ENCODE results near the gene SRF.

SRF gene

GRCh38 chr6:43180985-43181384 is 9.9 kb downstream of the SRF start:
- H3K4me3 ChIP-seq = no peak overlapping the region
- H3K27me3 ChIP-seq = no peaks in the 10 kb centered on the region
- TF ChIP-seq, protein P1, sequence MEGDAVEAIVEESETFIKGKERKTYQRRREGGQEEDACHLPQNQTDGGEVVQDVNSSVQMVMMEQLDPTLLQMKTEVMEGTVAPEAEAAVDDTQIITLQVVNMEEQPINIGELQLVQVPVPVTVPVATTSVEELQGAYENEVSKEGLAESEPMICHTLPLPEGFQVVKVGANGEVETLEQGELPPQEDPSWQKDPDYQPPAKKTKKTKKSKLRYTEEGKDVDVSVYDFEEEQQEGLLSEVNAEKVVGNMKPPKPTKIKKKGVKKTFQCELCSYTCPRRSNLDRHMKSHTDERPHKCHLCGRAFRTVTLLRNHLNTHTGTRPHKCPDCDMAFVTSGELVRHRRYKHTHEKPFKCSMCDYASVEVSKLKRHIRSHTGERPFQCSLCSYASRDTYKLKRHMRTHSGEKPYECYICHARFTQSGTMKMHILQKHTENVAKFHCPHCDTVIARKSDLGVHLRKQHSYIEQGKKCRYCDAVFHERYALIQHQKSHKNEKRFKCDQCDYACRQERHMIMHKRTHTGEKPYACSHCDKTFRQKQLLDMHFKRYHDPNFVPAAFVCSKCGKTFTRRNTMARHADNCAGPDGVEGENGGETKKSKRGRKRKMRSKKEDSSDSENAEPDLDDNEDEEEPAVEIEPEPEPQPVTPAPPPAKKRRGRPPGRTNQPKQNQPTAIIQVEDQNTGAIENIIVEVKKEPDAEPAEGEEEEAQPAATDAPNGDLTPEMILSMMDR (IDR thresholded peaks at IDR 0.05) = no peak
- H3K4me1 ChIP-seq = peaks cover 0 to 28% (median 16%) of the 10 kb centered on the region in 4 donors
- peaks cover 36 to 64% (median 46%) of the 10 kb centered on the region in 3 donors for H3K36me3 ChIP-seq
- peak overlapping the region; percentile 55 to 78 for H3K27ac ChIP-seq
- H3K9me3 ChIP-seq = no peaks in the 10 kb centered on the region
- intact Hi-C loops (cut with DNase I; ENCODE audit: low total_unique reads) = no loop called here
- DNase-seq = no peak

GRCh38 chr6:43181621-43181941 is 10.5 kb downstream of the SRF start:
- intact Hi-C loops (cut with DNase I; ENCODE audit: low total_unique reads) = no loop called here
- Histone ChIP-seq H3K27me3 (no peaks in the 10 kb centered on the region), H3K36me3 (peaks cover 36 to 64% (median 40%) of the 10 kb centered on the region in 3 donors), H3K4me1 (peaks cover 0 to 23% (median 13%) of the 10 kb centered on the region in 4 donors), H3K27ac (peak overlapping the region; percentile 55 to 78), H3K9me3 (no peaks in the 10 kb centered on the region), H3K4me3 (peak overlapping the region; percentile 68 to 76)
- no peak for DNase-seq
- TF ChIP-seq, protein P1 (IDR thresholded peaks at IDR 0.05) = no peak

GRCh38 chr6:43181942-43182860 is 11.1 kb downstream of the SRF start, which contains the start of gene CUL9:
TSS of gene CUL9 (plus strand) at chr6:43182196. CDS start at chr6:43184311, 2,115 bp downstream.
- Histone ChIP-seq H3K9me3 (no peaks in the 10 kb centered on the region), H3K4me3 (peak within 1 kb of the TSS; percentile 68 to 76), H3K27ac (peak within 1 kb of the TSS; percentile 55 to 78), H3K36me3 (peaks cover 34 to 66% (median 40%) of the 10 kb centered on the region in 3 donors), H3K4me1 (peaks cover 0 to 23% (median 13%) of the 10 kb centered on the region in 4 donors), H3K27me3 (no peaks in the 10 kb centered on the region)
- intact Hi-C loops (cut with DNase I; ENCODE audit: low total_unique reads) = no loop called here
- TF ChIP-seq, protein P1 (IDR thresholded peaks at IDR 0.05) = no peak
- peak; percentile 82 to 92 for DNase-seq

DNA sequence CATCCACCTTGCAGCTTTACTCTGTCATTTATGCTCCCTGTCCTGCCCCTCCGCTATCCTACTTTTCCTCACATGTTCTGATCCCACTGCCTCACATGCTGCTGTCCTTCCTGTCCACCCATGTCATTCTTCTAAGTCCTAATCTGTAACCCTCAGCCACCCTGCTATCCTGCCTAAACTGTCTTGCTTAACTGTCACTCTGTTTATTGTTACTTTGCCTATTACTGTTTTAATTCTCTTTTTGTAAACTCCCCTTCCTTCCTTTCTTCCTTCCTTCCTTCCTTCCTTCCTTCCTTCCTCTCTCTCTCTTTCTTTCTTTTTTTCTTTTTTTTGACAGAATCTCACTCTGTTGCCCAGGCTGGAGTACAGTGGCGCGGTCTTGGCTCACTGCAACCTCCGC is 12.4 kb downstream of the SRF start:
- Histone ChIP-seq H3K27ac (no peak overlapping the region), H3K27me3 (no peaks in the 10 kb centered on the region), H3K9me3 (no peaks in the 10 kb centered on the region), H3K4me3 (no peak overlapping the region), H3K4me1 (peaks cover 0 to 23% (median 13%) of the 10 kb centered on the region in 4 donors), H3K36me3 (peaks cover 23 to 66% (median 45%) of the 10 kb centered on the region in 3 donors)
- DNase-seq = no peak
- intact Hi-C loops (cut with DNase I; ENCODE audit: low total_unique reads) = no loop called here
- TF ChIP-seq, protein P1 (IDR thresholded peaks at IDR 0.05) = no peak

- TF ChIP-seq, protein P1 (IDR thresholded peaks at IDR 0.05) = no peak
- H3K27ac ChIP-seq = no peak overlapping the region
- intact Hi-C loops (cut with DNase I; ENCODE audit: low total_unique reads) = no loop called here
- peaks cover 0 to 23% (median 13%) of the 10 kb centered on the region in 4 donors for H3K4me1 ChIP-seq
- no peak overlapping the region for H3K4me3 ChIP-seq
- no peaks in the 10 kb centered on the region for H3K9me3 ChIP-seq
- H3K36me3 ChIP-seq = peaks cover 13 to 65% (median 39%) of the 10 kb centered on the region in 3 donors
- no peak for DNase-seq
- H3K27me3 ChIP-seq = no peaks in the 10 kb centered on the region
Measured at GRCh38 chr6:43184268-43184985, 13.4 kb downstream of the SRF start.

Measured in tibial artery (tissue), 4 donors.